ENCODE measurements around the gene ERC1. TPM values are rescaled to one million over a fixed set of nuclear protein-coding genes. Genes with fewer than 3 reads are reported as not detected.

ERC1 gene
- total and polyA plus RNA-seq, 9 of the 15 experiments (the other 6 are each of a cell fraction or from before 2014, with no cell fraction given) = 0.74 to 11.8 (median 4.8) TPM

GRCh38 chr12:1523046-1523445, 532.0 kb downstream of the ERC1 start:
- Histone ChIP-seq H3K9me1 (ENCODE audit: control insufficient read depth, insufficient read depth, low read length) (no peaks in the 10 kb centered on the region), H2AFZ (ENCODE audit: low read depth, low read length) (no peak overlapping the region), H3K27ac (ENCODE audit: extremely low read depth, low read depth, low read length) (no peak overlapping the region), H3K36me3 (ENCODE audit: control insufficient read depth, insufficient read depth, low read length) (no peaks in the 10 kb centered on the region), H3K4me2 (ENCODE audit: insufficient read depth, low read length) (no peak overlapping the region), H3K9me3 (replicated peaks; ENCODE audit: control insufficient read depth, insufficient read depth, low read depth, low read length) (no peaks in the 10 kb centered on the region), H3K9ac (ENCODE audit: insufficient read depth in 1 of 2, low read depth in 2 of 2, low read length in 2 of 2) (no peak overlapping the region), H3K4me1 (replicated peaks in 1 of 2; ENCODE audit: control insufficient read depth in 2 of 2, insufficient read depth in 2 of 2, low read length in 2 of 2) (peaks cover 8 to 11% of the 10 kb centered on the region in 2 experiments; a peak in 4 of 5 replicates), H3K79me2 (ENCODE audit: control insufficient read depth, insufficient read depth, low read length) (no peaks in the 10 kb centered on the region), H3K4me3 (no peak overlapping the region), H4K20me1 (replicated peaks; ENCODE audit: control insufficient read depth, insufficient read depth, low read length) (no peaks in the 10 kb centered on the region), H3K27me3 (ENCODE audit: control insufficient read depth in 2 of 2, insufficient read depth in 2 of 2, low read length in 2 of 2) (no peaks in the 10 kb centered on the region)
- DNase-seq (ENCODE audit: extremely low read depth in 1 of 4, low spot score in 3 of 4) = no peak
- BruUV-seq (replicated peaks) = no TSS peak
- intact Hi-C loops (cut with micrococcal nuclease) (no loop called here), in situ Hi-C loops (cut with MboI) (no loop called here)
- CTCF ChIA-PET (ENCODE audit: low intra/inter-chr PET ratio) = no interaction called here
- 74% methylated on average over 7 of the region's 8 CpGs for WGBS (ENCODE audit: insufficient coverage, low coverage, missing lambda C conversion rate)
- POLR2A ChIA-PET = no interaction called here
- FAIRE-seq = no peak
- no peak for ATAC-seq
- TF ChIP-seq CHD1 (IDR thresholded peaks at IDR 0.05; ENCODE audit: low read length) = no peak
- no peak for TF ChIP-seq MTA3 (IDR thresholded peaks at IDR 0.05; ENCODE audit: borderline replicate concordance)
- TF ChIP-seq ARID3A (IDR thresholded peaks at IDR 0.05; ENCODE audit: borderline replicate concordance, low read depth, low read length) = no peak
- TF ChIP-seq SP2 (IDR thresholded peaks at IDR 0.05; ENCODE audit: extremely low read depth, low read depth, low read length, poor library complexity, severe bottlenecking) = no peak
- no peak for TF ChIP-seq ZNF592 (IDR thresholded peaks at IDR 0.05)
- no peak for TF ChIP-seq ELF2 (CRISPR knock-in tag; IDR thresholded peaks at IDR 0.05)
- no peak for TF ChIP-seq NR2C2 (CRISPR knock-in tag; IDR thresholded peaks at IDR 0.05)
- no peak for TF ChIP-seq NR2C2 (tag; IDR thresholded peaks at IDR 0.05)
- TF ChIP-seq ZNF766 (CRISPR knock-in tag; conservative IDR thresholded peaks at IDR 0.05) = no peak
- no peak for TF ChIP-seq THRAP3 (IDR thresholded peaks at IDR 0.05; ENCODE audit: borderline replicate concordance)
- no peak for TF ChIP-seq PKNOX1 (IDR thresholded peaks at IDR 0.05)
- TF ChIP-seq ZBTB11 (CRISPR knock-in tag; IDR thresholded peaks at IDR 0.05) = no peak

All from K562 (cell line).